PC-3 (cell line): Measurements from ENCODE around the gene SPSB4. TPM values are rescaled to one million over a fixed set of nuclear protein-coding genes. Genes with fewer than 3 reads are reported as not detected.
"Not testable (repeated sequence)": the region's sequence is repeated elsewhere in the genome, so short reads cannot be mapped to it uniquely, and the experiment has no call there.

ENCODE experiments used
- ATAC-seq: fragments of 200-7000 bp; cut with Tn5 transposase; 2 replicates; pipeline ENCODE4 v1.9.1; 2020; ENCODE audit warnings: mild to moderate bottlenecking, moderate library complexity
- BruUV-seq: library from RNA; stranded (reverse); fragments of 400-500 nt; replicated peaks from 2 replicates; lab custom pipeline; 2021; lab: Mats Ljungman, UMichigan
- CTCF ChIA-PET: fragments of 300-600 bp; sonication (Branson Sonifier 250); formaldehyde crosslinking; loops from one replicate; lab custom pipeline; 2022; ENCODE audit warnings: antibody characterized with exemption; lab: Charles Lee
- POLR2A ChIA-PET: fragments of 300-600 bp; sonication (Branson Sonifier 250); formaldehyde crosslinking; loops from one replicate; lab custom pipeline; 2022; ENCODE audit warnings: antibody characterized with exemption; ENCODE audit not compliant: unreplicated experiment; lab: Charles Lee
- DNase-seq: peaks from one replicate; pipeline ENCODE4 v3.0.0-alpha.2; 2015
- H2AFZ ChIP-seq: fragments of 300-600 bp; sonication (generic); 2 replicates; pipeline ENCODE4 v1.6.0; 2016; ENCODE audit warnings: antibody characterized with exemption, low read length
- H3F3A ChIP-seq: fragments of 300-600 bp; sonication (generic); one replicate; pipeline ENCODE4 v1.6.0; 2017; ENCODE audit warnings: antibody characterized with exemption, low read length, control low read depth, mild to moderate bottlenecking; ENCODE audit not compliant: unreplicated experiment
- H3K27ac ChIP-seq: fragments of 300-600 bp; sonication (generic); 2 replicates; pipeline ENCODE4 v1.5.1; 2016; ENCODE audit warnings: mild to moderate bottlenecking, low read length
- H3K27me3 ChIP-seq: fragments of 300-600 bp; sonication (generic); 2 replicates; pipeline ENCODE4 v1.6.1; 2016; ENCODE audit warnings: low read length, mixed read lengths
- H3K36me3 ChIP-seq: fragments of 300-600 bp; sonication (generic); 2 replicates; pipeline ENCODE4 v1.6.1; 2016; ENCODE audit warnings: low read depth, mixed run types, low read length, mixed read lengths
- H3K4me1 ChIP-seq: fragments of 300-600 bp; sonication (generic); 2 replicates; pipeline ENCODE4 v1.5.1; 2016; ENCODE audit warnings: low read length; ENCODE audit not compliant: insufficient read depth
- H3K4me2 ChIP-seq: fragments of 300-600 bp; sonication (generic); 2 replicates; pipeline ENCODE4 v1.6.0; 2016; ENCODE audit warnings: low read length
- H3K4me3 ChIP-seq: fragments of 300-600 bp; sonication (generic); 2 replicates; pipeline ENCODE4 v1.5.1; 2016; ENCODE audit warnings: mild to moderate bottlenecking, low read length, mixed read lengths
- H3K79me2 ChIP-seq: fragments of 300-600 bp; sonication (generic); 2 replicates; pipeline ENCODE4 v1.6.1; 2017; ENCODE audit warnings: low read length, mixed read lengths
- H3K9ac ChIP-seq: fragments of 300-600 bp; sonication (generic); 2 replicates; pipeline ENCODE4 v1.6.0; 2016; ENCODE audit warnings: mild to moderate bottlenecking, low read length
- H3K9me2 ChIP-seq: fragments of 300-600 bp; sonication (generic); replicated peaks from 2 replicates; pipeline ENCODE4 v1.6.1; 2016; ENCODE audit warnings: mixed run types, low read length, mixed read lengths
- H3K9me3 ChIP-seq: fragments of 300-600 bp; sonication (generic); 2 replicates; pipeline ENCODE4 v1.6.1; 2016; ENCODE audit warnings: low read length, mixed read lengths
- H4K20me1 ChIP-seq: fragments of 300-600 bp; sonication (generic); 2 replicates; pipeline ENCODE4 v1.6.1; 2016; ENCODE audit warnings: low read length, mixed read lengths
- CTCF ChIP-seq: fragments of 300-600 bp; sonication (generic); conservative IDR thresholded peaks from 2 replicates; pipeline ENCODE4 v1.5.1; 2017; ENCODE audit warnings: antibody characterized with exemption, low read depth, mild to moderate bottlenecking, low read length
- EZH2 ChIP-seq: fragments of 300-600 bp; sonication (generic); IDR thresholded peaks from one replicate; pipeline ENCODE4 v1.6.1; 2017; ENCODE audit warnings: antibody characterized with exemption, mild to moderate bottlenecking, low read length; ENCODE audit not compliant: unreplicated experiment
- EZH2phosphoT487 ChIP-seq: fragments of 300-600 bp; sonication (generic); IDR thresholded peaks from 2 replicates; pipeline ENCODE4 v1.6.1; 2018; ENCODE audit warnings: mild to moderate bottlenecking, antibody characterized with exemption, low read length, borderline replicate concordance
- intact Hi-C: fragments of 100-400 bp; cut with micrococcal nuclease; formaldehyde crosslinking; loops from 2 replicates; pipeline ENCODE4 v1.9.0; 2023
- total RNA-seq: library from RNA; depleted of rRNA; stranded (reverse); fragments of >200 nt; gene quantifications from 2 replicates; pipeline ENCODE4 v1.2.3, GENCODE V29; 2014

The SPSB4 gene
- total RNA-seq, 1 experiment from 2014 or later = not detected

GRCh38 chr3:141115789-141116541, 64.8 kb downstream of the SPSB4 start:
- Histone ChIP-seq H3K9ac (no peak overlapping the region), H3F3A (no peaks in the 10 kb centered on the region), H3K27ac (no peak overlapping the region), H3K9me3 (no peaks in the 10 kb centered on the region), H3K9me2 (no peaks in the 10 kb centered on the region), H3K79me2 (no peaks in the 10 kb centered on the region), H3K27me3 (no peaks in the 10 kb centered on the region), H3K36me3 (no peaks in the 10 kb centered on the region; the same call in 1 of the 2 replicates), H2AFZ (no peak overlapping the region), H4K20me1 (no peaks in the 10 kb centered on the region), H3K4me1 (no peaks in the 10 kb centered on the region), H3K4me3 (no peak overlapping the region), H3K4me2 (no peak overlapping the region)
- BruUV-seq = no TSS peak
- TF ChIP-seq CTCF (no peak), EZH2phosphoT487 (no peak), EZH2 (no peak)
- ChIA-PET POLR2A (no interaction called here), CTCF (no interaction called here)
- ATAC-seq (no peak), DNase-seq (no peak)
- intact Hi-C loops = no loop called here

GRCh38 chr3:141116721-141117120, 65.6 kb downstream of the SPSB4 start:
- H3K9ac ChIP-seq = no peak overlapping the region
- no peaks in the 10 kb centered on the region for H3K79me2 ChIP-seq
- no peak overlapping the region for H2AFZ ChIP-seq
- H4K20me1 ChIP-seq = no peaks in the 10 kb centered on the region
- H3K27ac ChIP-seq = no peak overlapping the region
- no peaks in the 10 kb centered on the region for H3K4me1 ChIP-seq
- H3K36me3 ChIP-seq = no peaks in the 10 kb centered on the region; the same call in 1 of the 2 replicates
- H3K9me2 ChIP-seq = no peaks in the 10 kb centered on the region
- H3K27me3 ChIP-seq = no peaks in the 10 kb centered on the region
- intact Hi-C loops = no loop called here
- no TSS peak for BruUV-seq
- DNase-seq = no peak
- TF ChIP-seq CTCF = no peak
- no peak for TF ChIP-seq EZH2phosphoT487
- no peak for TF ChIP-seq EZH2
- H3K4me3 ChIP-seq = no peak overlapping the region
- H3K4me2 ChIP-seq = no peak overlapping the region
- no peak for ATAC-seq
- H3K9me3 ChIP-seq = no peaks in the 10 kb centered on the region
- no peaks in the 10 kb centered on the region for H3F3A ChIP-seq
- ChIA-PET CTCF (no interaction called here), POLR2A (no interaction called here)

- BruUV-seq, CTCF ChIA-PET, ATAC-seq, H2AFZ ChIP-seq, H3K9ac ChIP-seq, H3K9me3 ChIP-seq, POLR2A ChIA-PET, H3K4me3 ChIP-seq, H3K36me3 ChIP-seq, H3K4me1 ChIP-seq, intact Hi-C loops, H3K27me3 ChIP-seq, H3K4me2 ChIP-seq, H4K20me1 ChIP-seq, H3K27ac ChIP-seq, H3K9me2 ChIP-seq, DNase-seq, H3K79me2 ChIP-seq, H3F3A ChIP-seq: not testable (repeated sequence)
Measured at GRCh38 chr3:141117982-141118381, 66.8 kb downstream of the SPSB4 start.
